Anterior cingulate cortex (tissue), 58 donors: ENCODE measurements around the gene MYADML2.

Source experiments
- DNase-seq, 58 donors: peaks; one replicate each; lab custom pipeline; 2025; lab: John Stamatoyannopoulos, UW

Gene MYADML2

DNA sequence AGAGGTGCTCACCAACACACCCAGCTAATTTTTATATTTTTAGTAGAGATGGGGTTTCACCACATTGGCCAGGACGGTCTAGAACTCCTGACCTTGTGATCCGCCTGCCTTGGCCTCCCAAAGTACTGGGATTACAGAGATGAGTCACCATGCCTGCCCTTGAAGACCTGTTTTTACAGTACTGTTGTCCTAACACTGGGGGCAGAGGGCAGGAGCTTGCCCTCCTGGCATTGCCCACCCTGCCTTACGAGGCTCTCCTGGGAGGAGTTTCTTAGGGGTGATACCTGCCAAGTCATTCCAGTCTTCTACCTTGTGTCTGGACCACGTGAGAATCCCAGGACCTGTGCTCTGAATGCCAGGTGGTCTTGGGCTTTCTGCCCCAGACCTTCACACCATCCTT, 33.1 kb upstream of the MYADML2 start:
- DNase-seq, result no peak

DNA sequence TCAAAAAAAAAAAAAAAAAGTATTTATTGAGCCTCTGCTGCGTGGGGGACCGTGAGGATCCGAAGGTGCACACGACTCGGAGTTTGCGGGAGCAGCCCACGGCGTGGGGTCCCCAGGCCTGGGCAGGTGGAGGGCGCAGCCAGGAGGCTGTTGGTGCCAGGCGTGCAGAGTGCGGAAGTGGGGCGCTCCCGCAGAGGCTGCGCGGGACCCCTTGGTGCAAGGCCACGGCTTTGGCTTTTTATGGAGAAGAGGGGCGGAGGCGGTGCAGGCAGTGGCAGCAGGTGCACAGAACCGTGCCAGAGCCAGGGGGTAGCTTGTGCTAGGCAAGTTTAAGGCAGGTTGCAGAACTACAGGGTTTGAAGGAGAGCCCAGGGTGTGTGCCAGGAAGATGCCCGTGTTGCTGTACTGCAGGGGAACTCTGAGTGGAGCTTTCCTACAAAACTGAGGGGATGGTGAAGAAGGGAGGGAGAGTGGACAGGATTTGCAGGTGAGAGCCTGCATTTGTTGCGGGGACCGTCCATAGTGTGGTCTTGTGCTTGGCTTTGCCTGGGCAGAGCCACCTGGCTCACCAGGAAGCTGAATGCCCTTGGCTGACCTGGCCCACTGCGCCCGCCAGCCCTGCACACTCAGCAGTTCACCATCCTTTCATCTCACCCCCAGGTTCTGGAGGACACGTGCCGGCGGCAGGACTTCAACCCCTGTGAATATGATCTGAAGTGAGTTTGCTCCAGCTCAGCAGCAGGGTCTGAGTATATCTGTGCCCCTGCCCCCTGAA, 31.7 kb upstream of the MYADML2 start:
- DNase-seq, result no peak

DNA sequence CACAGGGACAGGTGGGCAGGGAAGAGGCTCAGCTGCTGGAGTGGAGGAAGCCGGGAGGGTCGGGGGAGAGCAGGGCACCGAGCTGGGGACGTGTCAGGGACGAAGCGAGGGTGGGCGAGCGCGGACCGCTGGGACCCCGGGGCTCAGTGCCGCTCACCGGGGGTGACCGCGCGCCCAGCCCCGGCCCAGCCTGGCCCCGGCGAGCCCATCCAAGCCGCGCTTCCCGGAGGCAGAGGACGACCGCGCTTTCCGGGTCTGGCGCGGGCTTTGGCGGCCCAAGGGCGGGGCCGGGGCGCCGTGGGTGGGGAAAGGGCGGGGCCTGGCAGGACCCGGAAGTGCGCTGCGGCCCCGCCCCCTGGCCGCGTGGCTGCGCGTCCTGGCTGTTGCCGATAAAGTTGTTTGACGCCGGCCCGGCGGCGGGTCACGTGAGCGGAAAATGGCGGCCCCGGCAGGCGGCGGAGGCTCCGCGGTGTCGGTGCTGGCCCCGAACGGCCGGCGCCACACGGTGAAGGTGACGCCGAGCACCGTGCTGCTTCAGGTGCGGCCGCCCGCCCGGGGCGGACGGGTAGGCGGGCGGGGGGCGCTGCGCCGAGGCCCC, 30.3 kb upstream of the MYADML2 start, which contains the start of gene ASPSCR1:
TSS of gene ASPSCR1 (plus strand) at position 419 of the 598 bp plus-strand sequence. CDS start at position 437, 18 bp downstream.
- peak; percentile 31 to 89 (median 82) for DNase-seq

DNA sequence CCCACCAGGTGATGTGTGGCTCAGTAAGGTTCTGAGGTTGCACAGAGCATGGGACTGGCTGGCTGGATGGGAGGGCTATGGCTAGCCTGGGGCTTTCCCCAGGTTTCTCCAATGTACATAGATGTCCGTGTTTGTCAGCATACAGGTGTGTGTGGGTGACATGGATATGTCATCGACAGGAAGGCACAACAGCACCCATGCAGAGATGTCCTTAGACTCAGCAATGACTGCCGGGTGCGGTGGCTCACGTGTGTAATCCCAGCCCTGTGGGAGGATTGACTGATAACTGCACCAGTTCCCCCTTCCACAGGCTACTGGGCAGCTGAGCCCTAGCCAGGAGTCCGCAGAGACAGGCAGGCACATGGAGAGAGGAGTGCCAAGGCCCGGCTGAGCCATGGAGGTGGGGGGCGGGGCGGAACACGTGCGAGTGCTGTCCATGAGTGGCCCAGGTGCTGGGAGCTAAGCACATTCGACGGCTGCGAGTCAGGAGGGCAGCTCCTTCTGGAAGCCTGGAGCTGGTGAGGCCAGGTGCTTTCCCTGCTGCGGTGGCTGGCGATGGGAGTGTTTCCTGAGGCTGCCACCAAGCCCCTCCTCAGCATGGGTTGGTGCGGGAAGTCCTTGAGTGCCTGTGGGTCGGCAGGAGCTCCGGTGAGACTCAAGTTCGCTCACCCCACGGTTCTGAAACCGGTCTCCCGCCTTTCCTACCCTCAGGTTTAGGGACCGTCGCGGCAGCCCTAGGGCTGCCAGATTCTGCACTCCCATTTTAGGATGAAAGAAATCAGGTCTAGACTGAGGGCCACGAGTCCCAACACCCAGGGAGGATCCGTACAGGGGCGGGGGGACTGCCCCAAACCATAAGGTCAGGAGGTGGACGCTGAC, 29.5 kb upstream of the MYADML2 start:
- DNase-seq, result peak in 5 of 58 donors; percentile 10 to 39 (median 14)

DNA sequence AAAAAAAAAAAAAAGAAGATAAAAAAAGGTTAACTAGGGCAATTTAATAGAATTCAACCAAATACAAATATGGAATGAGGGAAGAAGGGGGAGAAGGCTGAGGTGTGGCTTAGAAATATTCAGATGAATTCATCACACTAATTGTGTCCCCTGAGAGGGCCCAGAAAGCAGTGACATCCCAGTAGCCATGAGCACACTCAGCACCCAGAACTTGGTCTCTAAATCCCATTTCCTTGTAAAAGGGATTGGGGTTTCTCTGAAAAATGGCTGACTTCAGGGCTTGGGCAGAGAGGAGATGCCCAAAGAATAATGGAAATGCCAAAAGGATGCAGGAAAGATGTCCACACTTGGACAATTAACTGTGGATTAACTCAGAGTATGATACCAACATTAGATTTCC, 26.4 kb upstream of the MYADML2 start:
- DNase-seq, result no peak

DNA sequence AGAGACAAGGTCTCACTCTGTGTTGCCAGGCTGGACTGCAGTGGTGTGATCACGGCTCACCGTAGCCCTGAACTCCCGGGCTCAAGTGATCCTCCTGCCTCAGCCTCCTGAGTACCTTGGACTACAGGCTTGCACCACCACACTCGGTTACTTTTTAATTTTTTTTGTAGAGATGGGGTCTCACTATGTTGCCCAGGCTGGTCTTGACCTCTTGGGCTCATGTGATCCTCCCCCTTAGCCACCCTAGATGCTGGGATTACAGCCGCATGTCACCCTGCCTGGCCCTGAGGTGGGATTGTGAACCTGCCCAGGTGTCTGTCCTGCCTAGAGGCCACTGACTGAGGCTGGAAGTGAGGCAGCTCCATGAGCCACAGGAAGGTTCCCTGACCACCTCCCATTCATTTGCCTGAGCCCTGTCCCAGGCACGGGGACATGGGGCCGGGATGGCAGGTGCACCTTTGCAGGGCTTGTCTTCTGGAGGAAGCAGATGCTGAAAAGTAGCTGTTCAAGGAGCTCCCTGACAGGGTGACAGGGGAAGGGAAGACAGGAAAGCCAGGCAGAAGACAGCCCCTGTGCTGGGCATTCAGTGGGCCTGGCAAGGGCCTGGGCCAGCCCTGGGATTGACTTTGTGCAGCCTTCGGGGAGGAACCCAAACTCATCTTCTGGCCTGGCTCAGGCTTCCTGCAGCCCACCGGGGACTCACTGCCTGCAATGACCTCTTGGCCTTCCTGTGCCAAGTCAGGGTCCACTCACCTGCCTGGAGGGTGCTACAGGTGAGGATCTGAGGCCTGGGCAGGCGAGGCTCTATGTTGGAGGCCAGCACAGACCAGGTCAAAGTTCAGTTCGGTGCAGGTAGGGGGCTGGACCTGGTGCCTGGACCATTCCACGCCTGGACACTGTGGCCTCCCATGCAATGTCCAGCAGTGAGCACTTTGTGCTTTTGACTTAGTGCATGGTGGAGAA, 22.1 kb upstream of the MYADML2 start:
- no peak for DNase-seq

DNA sequence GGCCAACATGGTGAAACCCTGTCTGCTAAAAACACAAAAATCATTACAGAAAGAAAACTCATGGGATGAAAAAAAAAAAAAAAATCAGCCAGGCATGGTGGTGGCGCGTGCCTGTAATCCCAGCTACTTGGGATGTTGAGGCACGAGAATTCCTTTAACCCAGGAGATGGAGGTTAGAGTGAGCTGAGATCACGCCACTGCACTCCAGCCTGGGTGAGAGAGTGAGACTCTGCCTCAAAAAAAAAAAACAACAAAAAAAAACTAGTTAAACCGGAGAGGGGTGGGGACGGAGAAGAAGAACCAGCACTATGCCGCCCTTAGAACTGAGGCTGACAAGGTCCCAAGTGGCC, 21.3 kb upstream of the MYADML2 start:
- DNase-seq, result no peak

DNA sequence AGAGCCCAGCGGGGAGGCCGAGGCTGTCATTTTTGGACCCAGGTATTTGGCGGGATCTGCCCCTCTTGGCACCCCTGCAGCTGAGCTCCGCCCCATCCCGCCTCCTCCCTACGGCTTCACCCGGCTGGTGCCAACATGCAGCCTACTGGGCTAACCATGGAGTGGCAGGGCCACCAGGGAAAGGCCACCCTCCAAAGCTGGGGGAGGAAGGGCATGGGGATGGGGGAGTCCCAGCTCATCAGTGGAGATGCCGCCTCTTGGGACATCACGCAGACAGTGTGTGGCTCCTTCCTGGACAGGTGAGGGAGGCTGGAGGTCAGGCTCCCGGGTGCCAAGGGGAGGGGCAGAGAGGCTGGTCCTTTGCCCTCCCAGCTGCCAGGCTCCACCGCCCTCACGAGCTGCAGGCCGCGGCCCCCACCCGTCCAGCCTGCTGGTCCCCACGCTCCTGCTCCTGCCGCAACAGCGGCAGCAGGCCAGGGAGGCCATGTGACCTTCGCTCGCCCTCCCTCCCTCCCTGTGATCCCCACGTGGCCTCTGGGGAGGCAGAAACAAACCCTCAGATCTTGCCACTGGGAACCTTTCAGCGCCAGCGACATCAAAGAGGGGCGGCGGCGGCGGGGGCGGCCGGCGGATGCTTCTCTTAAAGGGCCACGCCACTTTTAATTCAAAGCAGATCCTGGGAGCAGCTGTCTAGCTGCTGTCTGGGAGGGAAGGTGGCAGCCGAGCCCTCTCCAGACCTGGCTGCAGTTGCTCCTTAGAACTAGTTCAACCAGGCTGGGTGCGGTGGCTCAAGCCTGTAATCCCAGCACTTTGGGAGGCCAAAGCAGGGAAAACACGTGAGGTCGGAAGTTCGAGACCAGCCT, 20.7 kb upstream of the MYADML2 start:
- DNase-seq, result peak; percentile 3 to 90 (median 82)

DNA sequence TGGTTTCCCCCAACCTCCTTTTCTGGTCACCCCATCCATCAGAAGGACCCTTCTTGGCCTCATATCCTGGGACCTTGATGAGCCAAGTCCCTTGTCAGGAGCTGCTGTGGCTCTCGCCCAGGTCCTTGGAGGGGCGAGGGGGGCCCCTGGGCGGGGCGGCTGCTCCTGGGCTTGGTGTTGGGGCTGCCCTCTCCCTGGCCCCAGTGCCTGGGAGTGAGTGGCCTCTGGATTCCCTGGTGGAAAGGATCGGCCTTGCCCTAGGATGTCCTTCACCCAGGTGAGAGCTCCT, 20.2 kb upstream of the MYADML2 start:
- peak in 1 of 58 donors; percentile 30 for DNase-seq

DNA sequence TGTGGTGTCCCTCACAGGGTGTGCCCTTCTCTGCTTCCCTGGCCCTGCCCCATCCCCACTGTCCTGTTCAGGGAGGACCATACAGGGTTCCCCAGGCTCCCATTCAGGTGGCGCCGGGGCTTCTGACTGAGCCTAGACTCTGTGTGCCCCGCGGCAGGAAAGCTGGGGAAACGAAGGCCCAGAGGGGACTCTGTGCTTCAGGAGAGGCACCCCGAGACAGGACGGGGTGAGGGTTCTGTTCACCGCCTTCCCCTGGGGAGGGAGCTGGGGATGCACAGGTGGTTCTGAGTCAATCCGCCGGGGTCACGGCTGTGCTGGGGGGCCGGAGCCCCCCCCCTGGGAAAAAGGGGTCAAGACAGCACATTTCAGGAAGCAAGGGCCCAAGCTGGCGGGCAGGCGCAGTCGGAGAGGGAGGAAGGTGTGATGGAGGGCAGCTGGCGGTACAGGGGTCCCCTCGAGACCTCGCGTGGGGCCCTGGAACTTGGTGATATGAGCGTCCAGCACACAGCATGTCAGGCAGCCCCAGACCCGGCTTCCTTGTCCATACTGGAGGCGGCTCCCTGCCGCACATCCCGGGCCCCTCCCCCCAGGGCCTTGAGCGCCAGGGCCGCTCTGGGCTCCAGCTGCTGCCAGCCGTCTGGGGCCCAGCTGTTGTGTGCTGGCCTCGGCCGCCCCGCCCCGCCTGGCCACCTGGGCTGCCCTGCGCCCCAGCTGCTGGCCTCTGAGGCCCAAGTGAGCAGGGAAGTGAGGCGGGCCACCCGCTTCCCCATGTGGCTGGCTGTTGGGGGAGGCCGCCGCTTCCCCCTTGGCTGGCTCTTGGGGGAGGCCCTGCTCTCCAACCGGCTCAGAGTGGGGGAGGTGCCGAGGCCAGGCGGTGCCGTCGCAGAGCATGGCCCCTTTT, 19.6 kb upstream of the MYADML2 start:
- peak in 25 of 58 donors; percentile 2 to 59 (median 24) for DNase-seq

DNA sequence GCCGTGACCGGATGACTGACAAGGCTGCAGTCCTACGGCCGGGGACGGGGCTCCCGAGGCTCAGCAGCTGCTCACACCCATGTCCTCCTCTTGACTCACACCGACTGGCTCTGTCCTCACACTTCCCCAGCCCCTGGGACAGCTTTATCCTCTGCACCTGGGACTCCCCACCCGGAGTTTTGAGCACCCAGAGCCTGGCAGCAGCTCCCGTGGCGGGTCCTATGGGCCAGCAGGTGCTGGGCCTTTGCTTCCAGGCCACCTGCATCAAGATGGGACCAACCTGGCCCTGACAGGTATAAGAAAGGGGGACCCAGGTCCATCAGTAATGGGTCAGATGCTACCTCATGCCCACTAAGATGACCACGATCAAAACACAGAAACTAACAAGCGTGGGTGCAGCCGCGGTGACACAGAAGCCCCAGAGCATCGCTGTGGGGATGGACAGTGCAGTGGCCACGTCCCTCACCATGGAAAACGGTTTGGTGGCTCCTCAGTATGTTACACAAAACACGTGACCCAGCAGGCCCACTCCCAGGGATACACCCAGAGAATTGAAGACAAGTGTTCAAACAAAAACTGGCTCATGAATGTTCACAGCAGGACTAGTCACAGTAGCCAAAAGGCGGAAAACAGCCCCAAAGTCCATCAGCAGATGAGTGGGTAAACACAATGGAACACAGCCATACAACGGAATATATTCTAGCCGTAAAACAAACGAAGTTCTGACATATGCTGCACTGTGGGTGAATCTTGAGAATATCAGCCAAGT, 17.2 kb upstream of the MYADML2 start:
- no peak for DNase-seq

DNA sequence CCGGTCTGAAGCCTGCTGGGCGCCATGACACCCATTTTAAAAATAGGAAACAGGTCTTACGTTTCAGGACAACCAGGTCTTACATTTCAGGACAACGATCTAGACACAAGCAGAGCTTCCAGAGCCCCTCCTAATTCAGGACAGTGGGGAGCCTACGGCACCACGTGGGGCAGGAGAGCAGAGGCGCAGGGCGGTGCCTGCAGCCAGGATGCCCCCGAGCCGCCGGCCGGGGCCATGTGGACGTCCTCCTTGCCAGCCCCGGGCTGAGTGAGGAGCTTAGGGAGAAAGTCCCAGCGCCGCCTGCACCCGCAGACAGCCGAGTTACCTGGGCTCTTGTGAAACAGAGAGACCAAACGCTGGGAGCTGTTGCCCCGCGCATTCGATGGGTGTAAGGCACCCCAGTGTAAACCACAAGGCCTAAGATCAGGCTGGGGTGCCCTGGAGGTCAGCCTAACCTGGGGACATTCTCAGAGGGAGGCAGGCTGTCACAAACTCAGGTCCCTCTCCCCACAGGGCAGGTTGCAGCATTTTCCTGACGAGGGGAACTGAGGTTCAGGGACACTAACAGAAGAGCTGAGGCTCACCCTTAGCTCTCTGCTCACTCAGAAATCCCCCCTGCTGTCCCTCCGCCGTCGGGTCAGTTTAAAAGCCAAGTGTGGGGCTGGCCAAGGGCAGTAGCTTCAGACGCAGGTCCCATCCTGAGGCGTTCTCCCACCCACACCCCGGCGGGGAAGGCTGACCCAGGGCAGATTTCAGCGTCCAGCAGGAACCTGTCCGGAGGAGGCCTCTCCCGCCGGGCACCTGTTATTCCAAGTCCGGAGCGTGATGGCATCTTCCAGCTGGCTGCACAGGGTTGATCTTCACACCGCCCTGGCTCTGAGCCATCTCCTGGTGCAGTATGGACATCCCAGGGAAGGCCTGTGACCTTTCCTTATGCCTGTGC, 15.7 kb upstream of the MYADML2 start:
- DNase-seq, result no peak

DNA sequence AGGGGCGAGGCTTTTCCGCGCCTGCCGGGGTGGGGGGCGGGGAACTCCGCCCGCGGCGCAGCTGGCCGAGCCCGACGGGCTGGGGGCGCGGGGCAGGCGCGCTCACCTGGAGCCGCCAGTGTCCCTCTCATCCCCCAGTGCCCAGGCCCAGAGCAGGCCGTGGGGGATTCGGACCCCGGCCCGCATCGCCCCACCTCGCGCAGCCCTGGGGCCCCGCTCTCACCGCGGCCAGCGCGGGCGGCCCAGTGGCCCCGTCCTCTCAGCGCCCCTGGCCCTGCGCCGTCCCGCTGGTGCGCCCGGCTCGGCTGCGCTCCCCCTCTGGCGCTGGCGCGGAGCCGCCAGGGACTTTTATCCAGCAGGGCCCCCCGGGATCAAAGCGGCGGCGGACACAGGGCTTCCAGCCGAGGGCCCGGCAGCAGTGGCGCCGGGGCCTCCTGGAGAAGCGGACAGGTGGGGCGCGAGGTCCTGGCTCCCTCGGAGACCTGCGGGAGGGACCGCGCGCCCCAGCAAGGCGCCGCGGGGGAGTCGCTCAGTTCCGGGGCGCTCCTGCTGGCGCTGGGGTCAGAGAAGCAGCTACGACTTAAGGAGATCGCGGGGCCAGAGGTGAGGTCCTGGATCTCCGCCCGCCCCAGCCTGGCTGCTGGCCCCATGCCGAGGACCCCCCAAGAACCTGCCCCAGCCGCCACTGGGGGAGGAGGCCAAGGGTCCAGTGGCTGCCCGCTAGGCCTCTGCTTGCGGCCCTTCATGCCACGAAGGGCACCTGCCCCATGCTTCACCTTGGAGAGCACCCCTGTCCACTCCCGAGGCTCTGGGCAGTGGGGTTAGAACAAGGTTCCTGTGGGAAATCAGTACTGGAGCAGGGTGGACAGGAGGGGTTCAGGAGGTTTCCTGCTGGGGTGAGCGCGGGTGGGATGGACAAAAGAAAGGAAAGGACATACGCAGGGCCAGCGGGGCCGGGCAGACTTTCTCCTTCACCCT, 14.8 kb upstream of the MYADML2 start:
- DNase-seq, result no peak

DNA sequence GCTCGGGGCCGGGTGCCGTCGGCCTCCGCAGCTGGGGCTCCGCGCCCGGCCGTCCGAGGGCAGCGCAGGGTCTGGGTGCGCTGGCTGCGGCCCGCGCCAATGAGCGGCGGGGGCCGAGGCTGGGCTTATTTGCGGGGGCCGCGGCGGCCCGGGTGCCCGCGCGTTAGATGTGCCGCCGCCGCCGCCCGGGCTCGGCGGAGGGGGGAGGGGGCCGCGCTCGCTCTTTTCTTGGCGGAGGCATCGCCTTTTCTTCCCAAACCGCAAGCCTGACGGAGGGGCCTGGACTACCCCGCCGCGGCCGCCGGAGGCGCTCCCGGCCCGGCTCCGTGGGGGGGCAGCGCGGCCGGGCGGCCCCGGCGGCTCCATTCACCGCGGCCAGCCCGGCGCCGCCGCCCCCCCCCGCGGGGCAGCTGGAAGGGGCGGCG, 14.1 kb upstream of the MYADML2 start, which contains the start of gene NOTUM:
TSS of gene NOTUM (minus strand) at position 101 of the 425 bp plus-strand sequence. CDS start 278 bp downstream, outside the sequence.
- DNase-seq, result no peak
